ENCODE data around the gene TRAP1. TPM values are rescaled to one million over a fixed set of nuclear protein-coding genes. Genes with fewer than 3 reads are reported as not detected.
A peak's percentile ranks its signal among the peaks of the same experiment; 100 is the strongest.

TRAP1 gene
- total RNA-seq, 8 experiments from 2014 or later = 76.9 to 215 (median 99.6) TPM

GRCh38 chr16:3734084-3734757 is 16.9 kb upstream of the TRAP1 start:
- H3K27ac ChIP-seq = no peak overlapping the region
- no peaks in the 10 kb centered on the region for H3K4me1 ChIP-seq (replicated peaks in 1 of 2)
- ATAC-seq (replicated peaks in 6 of 8) = peak in 1 of 8 experiments; percentile 10
- no peak overlapping the region for H3K4me3 ChIP-seq
- in situ Hi-C loops (cut with MboI; ENCODE audit: low pct_unique_long_range_greater_than_20kb in 2 of 9, low sequenced_read_pairs in 9 of 9, unreplicated experiment in 9 of 9) = no loop called here
- 80 to 100% (median 98%) methylated on average over 1 to 15 of the region's 27 CpGs; no CpG with 5 or more reads in 1 of the 10 experiments for WGBS, 10 experiments

- H3K27ac ChIP-seq = no peak overlapping the region
- H3K4me1 ChIP-seq (replicated peaks in 1 of 2) = no peaks in the 10 kb centered on the region
- 80 to 100% (median 94%) methylated on average over 1 to 5 of the region's 8 CpGs; no CpG with 5 or more reads in 4 of the 10 experiments for WGBS, 10 experiments
- in situ Hi-C loops (cut with MboI; ENCODE audit: low pct_unique_long_range_greater_than_20kb in 2 of 9, low sequenced_read_pairs in 9 of 9, unreplicated experiment in 9 of 9) = no loop called here
- H3K4me3 ChIP-seq = no peak overlapping the region
- ATAC-seq (replicated peaks in 6 of 8) = no peak
Observed at GRCh38 chr16:3732171-3732570, 14.8 kb upstream of the TRAP1 start.

DNA sequence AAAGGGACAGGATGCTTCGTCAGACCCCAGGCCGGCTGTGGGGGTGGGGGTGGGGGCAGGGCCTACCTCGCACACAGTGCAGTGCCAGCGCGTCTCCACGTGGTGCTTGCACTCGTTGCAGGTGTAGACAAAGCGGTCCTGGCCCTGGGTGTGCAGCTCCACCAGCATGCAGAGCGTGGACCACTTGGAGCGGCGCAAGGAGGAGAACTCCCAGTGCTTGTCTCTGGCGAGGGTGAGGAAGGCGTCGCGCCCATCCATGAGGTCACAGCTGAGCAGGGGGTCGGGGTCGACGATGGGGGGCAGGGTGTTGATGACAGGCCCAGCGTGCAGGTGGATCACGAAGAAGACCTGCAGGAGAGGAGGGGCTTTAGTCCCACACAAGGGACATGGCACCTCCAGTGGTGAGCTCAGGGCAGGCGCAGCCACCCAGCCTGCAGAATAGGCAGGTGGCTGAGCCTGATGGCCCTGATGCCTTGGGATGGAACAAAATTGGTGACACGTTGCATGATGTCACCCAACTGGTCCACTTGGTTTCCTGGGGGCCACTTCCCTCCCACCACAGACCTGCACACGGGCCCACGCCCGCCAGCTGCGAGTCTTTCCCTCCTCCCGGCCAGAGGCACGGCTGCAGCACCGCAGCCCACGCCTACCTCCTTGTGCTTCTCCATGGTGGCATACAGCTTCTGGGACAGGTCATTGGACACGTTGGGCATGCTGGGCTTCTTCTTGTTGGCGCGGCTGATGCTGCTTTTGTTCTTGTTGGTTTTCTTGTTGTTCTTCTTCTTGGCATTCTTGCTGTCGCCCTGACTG is 14.0 kb upstream of the TRAP1 start:
- ATAC-seq (replicated peaks in 6 of 8) = peak in 1 of 8 experiments; percentile 8
- no peaks in the 10 kb centered on the region for H3K4me1 ChIP-seq (replicated peaks in 1 of 2)
- H3K4me3 ChIP-seq = no peak overlapping the region
- H3K27ac ChIP-seq = no peak overlapping the region
- WGBS, 10 experiments = 70 to 100% (median 100%) methylated on average over 1 to 2 of the region's 34 CpGs; no CpG with 5 or more reads in 5 of the 10 experiments
- in situ Hi-C loops (cut with MboI; ENCODE audit: low pct_unique_long_range_greater_than_20kb in 2 of 9, low sequenced_read_pairs in 9 of 9, unreplicated experiment in 9 of 9) = no loop called here

DNA sequence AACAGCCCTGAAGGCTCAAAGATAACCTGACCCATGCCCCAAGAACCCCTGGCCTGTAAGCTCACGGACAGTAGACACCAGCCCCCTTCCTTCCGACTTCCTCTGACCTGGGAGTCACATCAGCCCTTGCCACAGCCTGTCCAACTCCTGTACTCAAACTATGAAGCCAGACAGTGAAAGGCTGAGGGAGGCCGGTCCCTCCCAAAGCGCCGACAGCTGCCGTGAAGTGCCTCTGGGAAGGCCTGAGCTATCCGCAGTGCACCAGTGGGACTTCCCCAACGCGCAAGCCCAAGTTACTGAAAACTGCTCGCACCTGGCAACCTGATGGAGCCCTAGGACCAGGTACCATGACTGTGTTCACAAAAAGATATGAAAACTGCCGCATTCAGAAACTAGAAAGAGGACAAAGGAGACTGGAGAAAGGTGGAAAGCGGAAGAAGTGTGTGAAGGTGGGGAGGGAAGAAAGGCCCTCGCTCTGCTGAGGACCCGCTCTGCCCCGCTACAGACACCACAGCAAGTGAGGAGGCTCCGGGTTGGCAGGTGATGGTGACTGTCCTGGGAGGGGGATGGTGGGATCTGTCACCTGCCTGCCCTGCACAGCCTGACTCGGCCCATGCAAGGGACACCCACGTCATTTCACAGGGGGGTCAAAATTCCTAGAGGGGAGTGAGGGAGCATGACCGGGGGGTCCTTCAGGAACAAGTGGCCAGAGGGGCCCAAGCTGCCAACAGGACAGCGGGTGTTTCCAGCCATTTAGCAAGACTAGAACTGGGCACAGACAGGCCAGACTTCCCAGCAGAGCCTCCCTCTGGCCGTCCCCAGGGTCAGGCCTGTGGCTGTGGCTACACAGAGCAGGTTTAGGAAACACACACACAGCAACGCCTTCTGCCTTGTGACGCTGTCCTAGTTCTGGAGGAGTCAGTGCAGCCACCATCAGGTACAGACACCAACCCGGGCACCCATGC is 13.1 kb upstream of the TRAP1 start:
- in situ Hi-C loops (cut with MboI; ENCODE audit: low pct_unique_long_range_greater_than_20kb in 2 of 9, low sequenced_read_pairs in 9 of 9, unreplicated experiment in 9 of 9) = no loop called here
- ATAC-seq (replicated peaks in 6 of 8) = peak in 3 of 8 experiments; percentile 2 to 9 (median 8)
- no peaks in the 10 kb centered on the region for H3K4me1 ChIP-seq (replicated peaks in 1 of 2)
- WGBS, 10 experiments = 94 to 100% (median 98%) methylated on average over 1 to 6 of the region's 24 CpGs; no CpG with 5 or more reads in 4 of the 10 experiments
- H3K4me3 ChIP-seq = no peak overlapping the region
- no peak overlapping the region for H3K27ac ChIP-seq

DNA sequence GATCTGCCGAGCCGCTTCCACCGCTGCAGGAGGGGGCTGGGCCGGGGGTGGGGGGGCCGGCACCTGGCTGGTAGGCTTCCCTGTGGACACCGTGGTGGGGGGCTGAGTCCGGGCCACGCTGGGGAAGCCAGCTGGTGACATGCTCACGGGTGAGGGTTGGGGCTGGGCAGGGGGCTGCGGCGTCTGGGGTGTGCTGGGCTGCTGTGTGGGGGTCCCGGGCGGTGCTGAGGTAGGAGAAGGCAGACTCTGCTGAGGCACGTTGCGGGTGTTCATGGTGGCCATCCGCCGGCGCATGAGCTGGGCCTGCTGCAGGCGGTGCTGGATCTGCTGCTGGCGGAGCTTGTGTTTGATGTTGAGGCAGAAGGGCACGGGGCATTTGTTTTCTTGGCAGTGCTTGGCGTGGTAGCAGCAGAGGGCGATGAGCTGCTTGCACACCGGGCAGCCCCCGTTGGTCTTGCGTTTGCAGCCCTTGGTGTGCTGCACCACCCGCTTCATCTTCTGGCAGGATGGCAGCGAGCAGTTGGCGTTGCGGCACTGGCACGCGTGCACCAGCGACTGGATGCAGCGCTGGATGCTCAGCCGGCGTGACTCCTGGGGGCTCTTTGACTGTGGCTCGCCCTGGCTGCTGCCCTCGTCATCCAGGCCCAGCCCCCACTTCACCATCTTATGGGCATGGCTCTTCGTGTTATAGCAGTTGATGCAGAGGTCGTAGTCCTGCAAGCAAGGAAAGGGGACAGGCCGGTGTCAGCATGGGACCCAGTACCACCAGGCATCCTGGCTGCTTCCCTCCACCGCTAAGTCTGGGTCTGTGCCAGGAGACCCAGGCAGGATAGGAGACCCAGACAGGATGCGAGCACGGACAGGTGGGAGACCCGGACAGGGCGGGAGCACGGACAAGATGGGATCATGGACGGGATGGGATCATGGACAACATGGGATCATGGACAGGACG is 12.1 kb upstream of the TRAP1 start:
- H3K4me3 ChIP-seq = no peak overlapping the region
- ATAC-seq (replicated peaks in 6 of 8) = peak in 4 of 8 experiments; percentile 21 to 27 (median 24)
- no peaks in the 10 kb centered on the region for H3K4me1 ChIP-seq (replicated peaks in 1 of 2)
- in situ Hi-C loops (cut with MboI; ENCODE audit: low pct_unique_long_range_greater_than_20kb in 2 of 9, low sequenced_read_pairs in 9 of 9, unreplicated experiment in 9 of 9) = no loop called here
- 72 to 100% (median 96%) methylated on average over 3 to 5 of the region's 49 CpGs; no CpG with 5 or more reads in 6 of the 10 experiments for WGBS, 10 experiments
- H3K27ac ChIP-seq = no peak overlapping the region

DNA sequence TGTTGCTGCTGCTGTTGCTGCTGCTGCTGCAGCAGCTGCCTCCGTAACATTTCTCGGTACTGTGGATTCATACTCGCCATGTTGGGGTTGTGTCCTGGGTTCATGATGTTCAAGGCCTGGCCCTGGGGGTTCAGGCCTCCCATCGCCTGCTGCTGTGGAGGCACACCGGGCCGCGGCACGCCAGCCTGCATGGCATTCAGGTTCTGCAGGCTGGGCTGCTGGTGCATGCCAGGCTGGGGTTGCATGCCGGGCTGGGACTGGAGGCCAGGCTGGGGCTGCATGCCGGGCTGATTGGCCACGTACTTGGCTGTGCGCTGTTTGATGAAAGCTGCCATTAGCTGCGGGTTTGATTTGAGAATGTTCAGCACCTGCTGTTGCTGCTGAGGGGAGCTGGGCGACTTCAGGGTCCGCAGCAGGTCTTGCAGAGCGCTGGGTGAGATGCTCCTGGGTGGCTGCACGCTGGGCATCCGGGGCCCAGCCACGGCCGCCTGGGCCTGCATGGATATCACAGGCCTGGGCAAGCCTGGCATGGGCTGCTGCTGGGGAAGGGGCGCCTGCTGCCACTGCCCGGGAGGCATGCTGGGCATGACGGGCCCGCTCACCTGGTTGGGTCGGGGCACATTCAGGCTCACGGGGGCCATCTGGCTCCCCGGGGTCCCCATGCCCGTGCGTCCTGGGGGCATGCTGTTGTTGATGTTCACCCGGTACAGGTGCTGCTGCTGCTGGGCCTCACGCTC is 11.3 kb upstream of the TRAP1 start:
- ATAC-seq (replicated peaks in 6 of 8) = peak in 4 of 8 experiments; percentile 12 to 28 (median 23)
- H3K4me1 ChIP-seq (replicated peaks in 1 of 2) = no peaks in the 10 kb centered on the region
- no peak overlapping the region for H3K4me3 ChIP-seq
- no peak overlapping the region for H3K27ac ChIP-seq
- in situ Hi-C loops (cut with MboI; ENCODE audit: low pct_unique_long_range_greater_than_20kb in 2 of 9, low sequenced_read_pairs in 9 of 9, unreplicated experiment in 9 of 9) = no loop called here
- 90 to 100% (median 100%) methylated on average over 1 to 4 of the region's 31 CpGs; no CpG with 5 or more reads in 5 of the 10 experiments for WGBS, 10 experiments

DNA sequence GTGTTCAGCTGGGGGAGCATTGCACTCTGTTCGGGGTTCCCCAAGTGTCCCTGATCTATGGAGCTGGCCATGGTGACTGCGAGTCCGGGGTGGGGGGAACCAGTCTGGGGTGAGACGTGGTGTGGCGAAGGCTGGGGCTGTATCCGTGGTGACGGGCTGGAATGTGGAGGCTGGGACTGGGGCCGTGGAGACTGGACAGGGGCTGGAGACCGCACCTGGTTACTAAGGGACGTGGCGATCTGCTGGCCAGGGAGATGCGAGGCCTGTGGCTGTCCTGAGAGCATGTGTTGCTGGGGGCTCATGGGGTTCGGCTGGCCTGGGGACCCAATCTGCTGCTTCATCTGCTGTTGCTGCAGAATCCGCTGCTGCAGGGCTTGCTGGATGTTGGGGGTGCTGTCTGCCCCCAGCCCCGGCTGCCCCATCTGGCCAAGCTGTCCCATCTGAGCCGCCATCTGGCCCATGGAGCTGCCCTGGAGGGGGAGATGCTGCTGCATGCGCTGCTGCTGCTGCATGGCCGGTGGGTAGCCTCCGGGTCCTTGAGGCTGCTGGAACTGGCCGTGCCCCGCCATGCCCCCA is 10.6 kb upstream of the TRAP1 start:
- no peak overlapping the region for H3K27ac ChIP-seq
- H3K4me3 ChIP-seq = no peak overlapping the region
- 67 to 100% methylated on average over 3 of the region's 21 CpGs; no CpG with 5 or more reads in 8 of the 10 experiments for WGBS, 10 experiments
- no peaks in the 10 kb centered on the region for H3K4me1 ChIP-seq (replicated peaks in 1 of 2)
- ATAC-seq (replicated peaks in 6 of 8) = no peak
- in situ Hi-C loops (cut with MboI; ENCODE audit: low pct_unique_long_range_greater_than_20kb in 2 of 9, low sequenced_read_pairs in 9 of 9, unreplicated experiment in 9 of 9) = no loop called here

DNA sequence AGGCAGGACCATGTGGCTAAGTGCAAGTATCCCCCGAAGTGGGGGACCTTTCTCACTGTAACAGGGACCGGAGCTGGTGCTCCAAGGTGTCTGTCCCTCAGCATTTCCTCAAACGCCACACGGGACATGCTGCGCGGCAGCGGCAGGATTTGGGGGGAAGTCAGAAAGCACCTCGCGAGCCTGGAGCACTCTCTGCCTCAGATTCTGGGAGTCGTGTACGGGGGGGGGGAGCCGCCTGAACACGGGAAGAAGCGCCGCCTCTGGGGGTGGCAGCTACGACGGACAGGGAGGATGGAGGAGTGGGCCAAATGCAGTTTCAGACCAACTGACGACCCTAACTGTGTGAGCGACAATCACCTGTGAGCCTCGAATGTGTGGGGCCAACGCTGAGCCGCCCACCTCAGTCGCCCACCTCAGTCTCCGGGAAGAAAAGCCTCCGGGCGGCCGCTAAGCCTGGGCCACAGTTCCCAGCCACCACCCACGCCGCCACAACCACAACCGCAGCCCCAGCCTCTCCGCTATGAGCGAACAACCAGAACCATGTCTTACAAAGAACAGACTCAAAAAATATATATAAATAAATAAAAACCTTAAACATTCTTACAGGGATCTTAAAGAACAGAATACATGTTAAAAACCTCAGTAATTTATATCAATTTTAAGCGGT is 8.8 kb upstream of the TRAP1 start:
- Histone ChIP-seq H3K4me1 (replicated peaks in 1 of 2) (no peaks in the 10 kb centered on the region), H3K27ac (no peak overlapping the region), H3K4me3 (no peak overlapping the region)
- in situ Hi-C loops (cut with MboI; ENCODE audit: low pct_unique_long_range_greater_than_20kb in 2 of 9, low sequenced_read_pairs in 9 of 9, unreplicated experiment in 9 of 9) = no loop called here
- no peak for ATAC-seq (replicated peaks in 6 of 8)
- WGBS, 10 experiments = 90 to 100% (median 98%) methylated on average over 1 to 8 of the region's 33 CpGs; no CpG with 5 or more reads in 2 of the 10 experiments

DNA sequence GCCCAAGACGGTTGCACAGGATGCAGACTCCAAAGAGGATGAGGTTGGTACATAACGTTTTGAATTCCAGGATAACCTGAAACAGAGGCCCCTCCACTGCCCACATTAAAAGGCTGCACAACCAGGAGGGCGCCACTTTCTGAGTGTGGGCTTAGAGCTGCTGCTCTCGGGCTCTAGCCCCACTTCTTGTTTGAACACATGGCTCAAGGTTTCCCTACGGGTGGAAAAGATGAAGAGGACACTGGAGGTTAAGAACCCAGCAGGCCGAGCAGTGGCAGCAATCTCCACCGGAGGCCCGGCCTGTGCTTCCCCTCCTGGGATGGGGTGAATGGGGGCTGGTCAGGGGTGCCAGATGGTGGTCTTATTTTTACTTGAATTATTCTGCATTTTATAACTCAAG is 8.0 kb upstream of the TRAP1 start:
- in situ Hi-C loops (cut with MboI; ENCODE audit: low pct_unique_long_range_greater_than_20kb in 2 of 9, low sequenced_read_pairs in 9 of 9, unreplicated experiment in 9 of 9) = no loop called here
- 0 to 100% (median 67%) methylated on average over 1 to 4 of the region's 8 CpGs; no CpG with 5 or more reads in 3 of the 10 experiments for WGBS, 10 experiments
- Histone ChIP-seq H3K4me1 (replicated peaks in 1 of 2) (no peaks in the 10 kb centered on the region), H3K4me3 (no peak overlapping the region), H3K27ac (no peak overlapping the region)
- no peak for ATAC-seq (replicated peaks in 6 of 8)

- in situ Hi-C loops (cut with MboI; ENCODE audit: low pct_unique_long_range_greater_than_20kb in 2 of 9, low sequenced_read_pairs in 9 of 9, unreplicated experiment in 9 of 9) = no loop called here
- H3K4me3 ChIP-seq = no peak overlapping the region
- ATAC-seq (replicated peaks in 6 of 8) = no peak
- WGBS, 10 experiments = 60 to 100% (median 94%) methylated on average over 1 to 7 of the region's 10 CpGs; no CpG with 5 or more reads in 3 of the 10 experiments
- H3K4me1 ChIP-seq (replicated peaks in 1 of 2) = peaks cover 5 to 6% of the 10 kb centered on the region in 2 donors
- H3K27ac ChIP-seq = no peak overlapping the region
Observed at GRCh38 chr16:3722508-3722907, 5.2 kb upstream of the TRAP1 start.

DNA sequence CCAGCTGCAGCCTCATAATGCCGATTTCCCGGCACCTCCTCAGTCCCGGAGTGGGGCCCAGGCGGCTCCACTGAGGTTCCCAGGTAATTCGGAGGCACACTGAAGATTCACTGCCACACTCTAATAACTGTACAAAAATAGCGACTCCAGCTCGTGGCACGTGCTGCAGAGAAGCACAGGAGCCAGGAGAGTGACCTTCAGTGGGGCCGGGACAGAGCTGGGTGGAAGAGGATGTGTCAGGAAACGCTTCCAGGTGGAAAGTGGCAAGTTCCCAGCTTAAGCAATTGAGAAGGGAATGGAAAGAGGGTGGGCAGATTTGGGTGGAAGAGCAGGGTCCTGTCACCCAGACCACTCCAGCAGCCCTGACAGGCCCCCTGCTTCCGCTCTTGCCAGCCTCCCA is 3.1 kb upstream of the TRAP1 start:
- H3K4me3 ChIP-seq = no peak overlapping the region
- ATAC-seq (replicated peaks in 6 of 8) = no peak
- in situ Hi-C loops (cut with MboI; ENCODE audit: low pct_unique_long_range_greater_than_20kb in 2 of 9, low sequenced_read_pairs in 9 of 9, unreplicated experiment in 9 of 9) = no loop called here
- peaks cover 10 to 12% of the 10 kb centered on the region in 2 donors for H3K4me1 ChIP-seq (replicated peaks in 1 of 2)
- H3K27ac ChIP-seq = no peak overlapping the region
- WGBS, 10 experiments = 64 to 100% (median 83%) methylated on average over 1 to 9 of the region's 11 CpGs; no CpG with 5 or more reads in 4 of the 10 experiments
